ENCODE results near the gene HIP1R.

Gene HIP1R

GRCh38 chr12:122836027-122836921 is 1.0 kb downstream of the HIP1R start:
- Mint-ChIP-seq H3K36me3 (ENCODE audit: insufficient read depth) (peaks cover 6% of the 10 kb centered on the region), H3K27ac (ENCODE audit: low read depth) (peak overlapping the region; percentile 99), H3K27me3 (no peaks in the 10 kb centered on the region), H3K4me3 (peak overlapping the region; percentile 99), H3K4me1 (peaks cover 53% of the 10 kb centered on the region), H3K9me3 (no peaks in the 10 kb centered on the region)
- peak in 1 of 2 donors; percentile 51 for DNase-seq (ENCODE audit: low spot score in 2 of 2)
- ATAC-seq (replicated peaks; ENCODE audit: extremely low read depth, poor library complexity, severe bottlenecking): peak; percentile 73

- H3K27ac Mint-ChIP-seq (ENCODE audit: low read depth): peak overlapping the region; percentile 61
- peak overlapping the region; percentile 99 for H3K4me3 Mint-ChIP-seq
- H3K27me3 Mint-ChIP-seq: no peaks in the 10 kb centered on the region
- DNase-seq (ENCODE audit: low spot score in 2 of 2): no peak
- peaks cover 59% of the 10 kb centered on the region for H3K4me1 Mint-ChIP-seq
- peaks cover 6% of the 10 kb centered on the region for H3K36me3 Mint-ChIP-seq (ENCODE audit: insufficient read depth)
- no peak for ATAC-seq (replicated peaks; ENCODE audit: extremely low read depth, poor library complexity, severe bottlenecking)
- H3K9me3 Mint-ChIP-seq: no peaks in the 10 kb centered on the region
These were observed 2.3 kb downstream of the HIP1R start for GRCh38 chr12:122837306-122838265.

GRCh38 chr12:122838841-122839240 is 3.6 kb downstream of the HIP1R start:
- Mint-ChIP-seq H3K27me3 (no peaks in the 10 kb centered on the region), H3K4me1 (peaks cover 57% of the 10 kb centered on the region), H3K36me3 (ENCODE audit: insufficient read depth) (peaks cover 6% of the 10 kb centered on the region), H3K27ac (ENCODE audit: low read depth) (no peak overlapping the region), H3K9me3 (no peaks in the 10 kb centered on the region), H3K4me3 (no peak overlapping the region)
- DNase-seq (ENCODE audit: low spot score in 2 of 2) (no peak), ATAC-seq (replicated peaks; ENCODE audit: extremely low read depth, poor library complexity, severe bottlenecking) (no peak)

GRCh38 chr12:122839907-122840554 is 4.8 kb downstream of the HIP1R start:
- Mint-ChIP-seq H3K4me1 (peaks cover 45% of the 10 kb centered on the region), H3K27me3 (no peaks in the 10 kb centered on the region)

GRCh38 chr12:122840580-122841513 is 5.6 kb downstream of the HIP1R start:
- Mint-ChIP-seq H3K4me3 (no peak overlapping the region), H3K4me1 (peaks cover 45% of the 10 kb centered on the region), H3K27me3 (no peaks in the 10 kb centered on the region), H3K27ac (ENCODE audit: low read depth) (no peak overlapping the region), H3K9me3 (no peaks in the 10 kb centered on the region), H3K36me3 (ENCODE audit: insufficient read depth) (peaks cover 6% of the 10 kb centered on the region)
- ATAC-seq (replicated peaks; ENCODE audit: extremely low read depth, poor library complexity, severe bottlenecking) (no peak), DNase-seq (ENCODE audit: low spot score in 2 of 2) (no peak)

More at GRCh38 chr12:122839907-122840554, 4.8 kb downstream of the HIP1R start:
- ATAC-seq (replicated peaks; ENCODE audit: extremely low read depth, poor library complexity, severe bottlenecking): no peak
- H3K36me3 Mint-ChIP-seq (ENCODE audit: insufficient read depth): peaks cover 6% of the 10 kb centered on the region
- H3K4me3 Mint-ChIP-seq: no peak overlapping the region
- no peaks in the 10 kb centered on the region for H3K9me3 Mint-ChIP-seq
- H3K27ac Mint-ChIP-seq (ENCODE audit: low read depth): no peak overlapping the region
- DNase-seq (ENCODE audit: low spot score in 2 of 2): no peak

GRCh38 chr12:122841544-122842321 is 6.5 kb downstream of the HIP1R start:
- Mint-ChIP-seq H3K4me1 (peaks cover 37% of the 10 kb centered on the region), H3K9me3 (no peaks in the 10 kb centered on the region), H3K36me3 (ENCODE audit: insufficient read depth) (peaks cover 1% of the 10 kb centered on the region), H3K27me3 (no peaks in the 10 kb centered on the region), H3K27ac (ENCODE audit: low read depth) (no peak overlapping the region), H3K4me3 (no peak overlapping the region)
- DNase-seq (ENCODE audit: low spot score in 2 of 2) (no peak), ATAC-seq (replicated peaks; ENCODE audit: extremely low read depth, poor library complexity, severe bottlenecking) (no peak)

- Mint-ChIP-seq H3K9me3 (no peaks in the 10 kb centered on the region), H3K4me3 (no peak overlapping the region), H3K36me3 (ENCODE audit: insufficient read depth) (no peaks in the 10 kb centered on the region), H3K27me3 (no peaks in the 10 kb centered on the region), H3K4me1 (peaks cover 30% of the 10 kb centered on the region), H3K27ac (ENCODE audit: low read depth) (no peak overlapping the region)
- no peak for DNase-seq (ENCODE audit: low spot score in 2 of 2)
- ATAC-seq (replicated peaks; ENCODE audit: extremely low read depth, poor library complexity, severe bottlenecking): no peak
These were observed 7.5 kb downstream of the HIP1R start for GRCh38 chr12:122842505-122843405.

GRCh38 chr12:122843455-122843854 is 8.2 kb downstream of the HIP1R start:
- DNase-seq (ENCODE audit: low spot score in 2 of 2): no peak
- H3K27ac Mint-ChIP-seq (ENCODE audit: low read depth): no peak overlapping the region

GRCh38 chr12:122844366-122844971 is 9.2 kb downstream of the HIP1R start:
- Mint-ChIP-seq H3K36me3 (ENCODE audit: insufficient read depth) (peaks cover 4% of the 10 kb centered on the region), H3K27me3 (no peaks in the 10 kb centered on the region), H3K9me3 (no peaks in the 10 kb centered on the region), H3K4me1 (peaks cover 15% of the 10 kb centered on the region), H3K4me3 (no peak overlapping the region), H3K27ac (ENCODE audit: low read depth) (no peak overlapping the region)
- no peak for DNase-seq (ENCODE audit: low spot score in 2 of 2)
- ATAC-seq (replicated peaks; ENCODE audit: extremely low read depth, poor library complexity, severe bottlenecking): no peak

More at GRCh38 chr12:122843455-122843854, 8.2 kb downstream of the HIP1R start:
- no peak for ATAC-seq (replicated peaks; ENCODE audit: extremely low read depth, poor library complexity, severe bottlenecking)
- Mint-ChIP-seq H3K4me3 (no peak overlapping the region), H3K36me3 (ENCODE audit: insufficient read depth) (no peaks in the 10 kb centered on the region), H3K4me1 (peaks cover 23% of the 10 kb centered on the region), H3K27me3 (no peaks in the 10 kb centered on the region), H3K9me3 (no peaks in the 10 kb centered on the region)

Measured in central memory CD8-positive, alpha-beta T cell (primary cell).